ENCODE measurements around the gene TUBGCP3.

Gene TUBGCP3

DNA sequence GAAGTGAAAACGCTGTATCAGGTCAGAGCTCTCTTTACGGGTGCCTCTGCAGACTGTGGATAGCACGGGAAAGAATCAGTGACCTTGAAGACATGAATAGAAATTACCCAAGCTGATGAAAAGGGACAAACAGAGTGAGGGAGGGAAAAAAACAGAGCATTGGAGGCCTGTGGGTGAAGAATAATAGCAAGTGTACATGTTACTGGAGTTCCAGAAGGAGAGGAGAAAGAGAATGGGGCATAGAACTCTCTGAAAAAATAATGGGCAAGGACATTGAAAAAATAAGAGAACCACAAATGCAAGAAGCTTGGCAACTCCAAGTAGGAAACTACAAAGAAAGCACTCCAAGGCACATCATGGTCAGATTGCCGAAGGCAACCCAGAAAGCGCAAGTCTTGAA is 125.5 kb downstream of the TUBGCP3 start:
- no peak overlapping the region for H3K4me3 ChIP-seq (ENCODE audit: low read depth, low read length)
- no peak for DNase-seq (ENCODE audit: low read depth)
- TF ChIP-seq, protein P1, sequence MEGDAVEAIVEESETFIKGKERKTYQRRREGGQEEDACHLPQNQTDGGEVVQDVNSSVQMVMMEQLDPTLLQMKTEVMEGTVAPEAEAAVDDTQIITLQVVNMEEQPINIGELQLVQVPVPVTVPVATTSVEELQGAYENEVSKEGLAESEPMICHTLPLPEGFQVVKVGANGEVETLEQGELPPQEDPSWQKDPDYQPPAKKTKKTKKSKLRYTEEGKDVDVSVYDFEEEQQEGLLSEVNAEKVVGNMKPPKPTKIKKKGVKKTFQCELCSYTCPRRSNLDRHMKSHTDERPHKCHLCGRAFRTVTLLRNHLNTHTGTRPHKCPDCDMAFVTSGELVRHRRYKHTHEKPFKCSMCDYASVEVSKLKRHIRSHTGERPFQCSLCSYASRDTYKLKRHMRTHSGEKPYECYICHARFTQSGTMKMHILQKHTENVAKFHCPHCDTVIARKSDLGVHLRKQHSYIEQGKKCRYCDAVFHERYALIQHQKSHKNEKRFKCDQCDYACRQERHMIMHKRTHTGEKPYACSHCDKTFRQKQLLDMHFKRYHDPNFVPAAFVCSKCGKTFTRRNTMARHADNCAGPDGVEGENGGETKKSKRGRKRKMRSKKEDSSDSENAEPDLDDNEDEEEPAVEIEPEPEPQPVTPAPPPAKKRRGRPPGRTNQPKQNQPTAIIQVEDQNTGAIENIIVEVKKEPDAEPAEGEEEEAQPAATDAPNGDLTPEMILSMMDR (IDR thresholded peaks at IDR 0.05; ENCODE audit: control insufficient read depth, extremely low read depth, insufficient read depth), result no peak

DNA sequence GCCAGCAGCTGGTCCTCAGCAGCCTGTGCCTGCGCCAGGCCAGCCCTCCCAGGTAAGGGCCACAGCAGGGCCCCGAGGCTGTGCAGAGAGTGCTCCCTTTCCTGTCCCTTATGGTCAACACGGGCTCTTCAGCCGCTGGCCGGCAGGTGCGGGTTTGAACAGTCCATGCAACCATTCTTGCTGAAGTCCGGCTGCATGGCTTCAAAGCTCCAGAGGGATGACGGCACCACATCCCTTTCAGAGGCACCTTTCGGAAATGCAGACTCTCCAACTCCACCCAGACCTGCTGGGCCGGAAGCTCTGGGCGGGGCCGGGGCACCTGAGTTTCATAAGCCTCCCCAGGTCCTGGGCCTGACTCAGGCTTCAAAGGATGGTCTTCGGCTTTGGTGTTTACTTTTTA is 130.5 kb downstream of the TUBGCP3 start:
- TF ChIP-seq, protein P1 (IDR thresholded peaks at IDR 0.05; ENCODE audit: control insufficient read depth, extremely low read depth, insufficient read depth), result no peak
- no peak overlapping the region for H3K4me3 ChIP-seq (ENCODE audit: low read depth, low read length)
- no peak for DNase-seq (ENCODE audit: low read depth)

DNA sequence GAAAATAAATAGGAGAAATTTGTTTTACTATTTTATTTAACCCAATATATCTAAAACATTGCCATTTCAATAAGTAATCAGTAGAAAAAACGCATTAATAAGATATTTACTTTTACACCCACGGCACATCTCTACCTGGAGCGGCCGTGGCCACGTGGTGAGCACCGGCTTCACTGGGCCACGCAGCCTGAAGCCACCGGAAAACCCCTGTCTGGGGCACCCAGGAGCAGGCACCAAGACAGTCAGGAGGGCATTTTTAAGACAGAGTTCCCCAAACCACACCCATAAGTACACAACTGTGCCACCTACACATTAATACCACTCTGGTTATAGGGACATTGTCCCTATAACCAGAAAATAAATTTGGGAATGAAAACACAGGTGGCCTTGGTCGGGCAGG is 130.9 kb downstream of the TUBGCP3 start:
- DNase-seq (ENCODE audit: low read depth), result no peak
- TF ChIP-seq, protein P1 (IDR thresholded peaks at IDR 0.05; ENCODE audit: control insufficient read depth, extremely low read depth, insufficient read depth), result no peak
- no peak overlapping the region for H3K4me3 ChIP-seq (ENCODE audit: low read depth, low read length)

DNA sequence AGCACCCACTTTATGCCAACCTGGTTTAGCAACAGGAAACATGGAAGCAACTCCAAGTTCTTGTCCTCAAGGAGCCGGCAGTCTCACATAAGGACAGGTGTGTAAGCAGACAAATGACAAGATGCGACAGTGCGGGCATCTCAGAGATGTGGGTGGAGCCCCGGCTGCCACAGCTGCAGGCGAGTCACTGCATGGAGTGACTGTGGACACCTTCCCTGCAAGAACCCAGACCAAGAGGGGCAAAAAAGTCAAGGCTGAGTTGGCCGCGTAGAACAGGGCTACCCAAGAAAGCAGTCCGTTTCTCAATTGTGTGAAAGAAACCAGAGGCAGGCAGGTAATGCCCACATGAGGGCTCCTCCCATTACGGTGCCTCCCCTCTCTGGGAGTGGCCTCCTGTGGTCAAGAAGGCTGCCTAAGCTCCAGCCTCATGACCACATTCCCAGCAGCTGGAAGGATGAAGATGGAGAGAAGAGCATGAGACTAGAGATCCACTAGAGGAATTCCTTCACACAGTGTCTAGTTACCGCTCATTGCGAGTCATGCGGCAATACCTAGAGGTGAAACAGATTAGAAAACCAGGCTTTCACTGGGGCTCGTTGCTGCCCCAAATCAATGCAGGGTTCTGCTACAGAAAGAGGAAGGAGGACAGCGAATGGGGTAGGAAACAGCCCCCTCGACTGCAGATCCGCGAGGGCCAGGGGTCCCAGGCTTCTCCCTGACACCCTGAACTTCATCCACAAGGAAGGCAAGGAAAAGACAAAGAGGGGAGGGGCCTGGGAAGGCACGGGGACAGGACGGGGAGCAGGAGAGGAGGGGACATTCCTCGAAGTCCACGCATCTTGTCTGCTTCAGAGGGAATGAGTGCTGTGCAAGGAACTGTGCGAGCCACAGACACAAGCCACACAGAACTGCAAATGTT is 131.6 kb downstream of the TUBGCP3 start:
- TF ChIP-seq, protein P1 (IDR thresholded peaks at IDR 0.05; ENCODE audit: control insufficient read depth, extremely low read depth, insufficient read depth), result no peak
- no peak overlapping the region for H3K4me3 ChIP-seq (ENCODE audit: low read depth, low read length)
- DNase-seq (ENCODE audit: low read depth), result no peak

DNA sequence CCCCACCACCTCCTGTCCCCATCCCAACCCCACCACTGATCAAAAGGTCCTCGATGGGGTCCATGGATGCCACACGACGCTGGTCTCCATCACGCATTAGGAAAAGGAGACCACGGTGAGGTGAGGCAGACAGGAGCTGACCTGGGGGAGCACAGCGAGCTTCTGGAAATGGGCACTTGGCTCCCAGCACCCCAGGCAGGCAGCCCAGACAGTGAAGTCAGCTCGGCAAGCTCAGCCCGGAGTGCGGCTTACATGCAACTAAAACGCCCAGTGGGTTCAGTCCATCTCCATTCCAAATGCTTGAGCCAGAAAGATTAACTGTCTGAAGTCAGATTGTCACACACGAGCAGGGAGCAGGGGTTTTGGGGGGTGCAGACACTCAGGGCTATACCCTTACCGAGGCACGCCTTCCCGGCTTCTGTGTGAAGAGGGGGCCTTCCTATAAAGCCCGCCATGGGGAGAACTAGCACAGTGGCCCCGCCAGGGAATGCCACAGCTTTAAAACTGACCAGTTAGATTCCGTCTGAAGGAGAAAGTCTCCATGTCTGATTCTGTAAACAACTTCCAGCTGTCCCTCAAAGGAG is 132.4 kb downstream of the TUBGCP3 start:
- H3K4me3 ChIP-seq (ENCODE audit: low read depth, low read length), result no peak overlapping the region
- TF ChIP-seq, protein P1 (IDR thresholded peaks at IDR 0.05; ENCODE audit: control insufficient read depth, extremely low read depth, insufficient read depth), result no peak
- no peak for DNase-seq (ENCODE audit: low read depth)

DNA sequence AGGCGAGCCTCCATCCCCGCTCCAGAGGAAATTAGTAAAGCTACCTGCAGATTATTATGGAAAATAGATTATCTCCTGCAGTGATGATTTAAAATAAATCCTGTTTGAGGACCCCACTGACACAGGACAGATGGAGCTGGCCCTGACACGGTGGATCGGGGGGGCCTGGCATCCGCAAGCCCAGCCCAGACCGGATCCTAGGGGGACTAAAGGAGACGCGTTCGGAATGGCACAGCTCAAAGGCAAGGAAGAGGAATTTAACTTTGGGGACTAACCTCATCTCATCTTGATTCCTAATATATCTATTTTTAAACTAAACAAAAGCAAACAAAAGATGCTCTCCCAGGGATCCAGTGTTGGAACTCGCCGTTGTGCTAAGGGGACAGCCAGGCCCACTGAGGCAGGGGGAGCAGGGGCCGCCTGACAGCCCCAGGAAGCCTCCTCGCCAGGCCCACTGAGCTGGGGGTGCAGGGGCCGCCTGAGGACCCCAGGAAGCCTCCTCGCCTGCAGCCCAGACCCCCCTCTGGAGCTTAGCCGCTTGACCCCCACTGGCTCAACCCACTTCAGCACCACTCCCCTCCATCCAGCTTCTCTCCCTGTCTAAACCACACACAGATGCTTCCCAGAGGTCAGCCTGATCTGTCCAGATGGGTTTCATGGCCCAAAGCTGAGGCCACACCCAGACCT is 133.2 kb downstream of the TUBGCP3 start:
- TF ChIP-seq, protein P1 (IDR thresholded peaks at IDR 0.05; ENCODE audit: control insufficient read depth, extremely low read depth, insufficient read depth), result no peak
- no peak for DNase-seq (ENCODE audit: low read depth)
- no peak overlapping the region for H3K4me3 ChIP-seq (ENCODE audit: low read depth, low read length)

Measured in LNCaP clone FGC (cell line).